GM10266 (cell line): Measurements from ENCODE around the gene PCNX4.
"Not testable (repeated sequence)": the region's sequence is repeated elsewhere in the genome, so short reads cannot be mapped to it uniquely, and the experiment has no call there.

ENCODE experiments used
- DNase-seq: peaks from one replicate; pipeline ENCODE4 v3.0.0; 2012; ENCODE audit errors: extremely low spot score
- TF ChIP-seq, protein P1 (sequence below): IDR thresholded peaks from 2 replicates; pipeline ENCODE4 v1.5.1; 2012; ENCODE audit warnings: mild to moderate bottlenecking, low read depth; ENCODE audit not compliant: control insufficient read depth, insufficient read depth; ENCODE audit errors: missing control alignments

PCNX4 gene

DNA sequence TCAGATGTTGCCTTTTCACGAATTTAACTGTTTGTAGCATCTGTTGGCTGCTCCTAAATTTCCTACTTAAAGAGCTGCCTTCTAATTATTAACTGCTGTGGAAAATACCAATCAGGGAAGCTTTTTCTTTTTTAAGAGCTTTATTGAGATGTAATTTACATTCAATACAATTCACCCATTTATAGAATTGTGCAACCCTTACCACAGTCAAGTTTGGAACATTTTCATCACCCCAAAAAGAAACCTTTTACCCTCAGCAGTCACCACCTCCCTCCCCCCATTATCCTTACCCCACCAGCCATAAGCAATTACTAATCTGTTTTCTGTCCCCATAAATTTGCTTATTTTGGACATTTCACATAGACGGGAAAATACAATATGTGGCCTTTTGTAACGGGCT, 1.4 kb downstream of the PCNX4 start:
- no peak for DNase-seq
- TF ChIP-seq, protein P1, sequence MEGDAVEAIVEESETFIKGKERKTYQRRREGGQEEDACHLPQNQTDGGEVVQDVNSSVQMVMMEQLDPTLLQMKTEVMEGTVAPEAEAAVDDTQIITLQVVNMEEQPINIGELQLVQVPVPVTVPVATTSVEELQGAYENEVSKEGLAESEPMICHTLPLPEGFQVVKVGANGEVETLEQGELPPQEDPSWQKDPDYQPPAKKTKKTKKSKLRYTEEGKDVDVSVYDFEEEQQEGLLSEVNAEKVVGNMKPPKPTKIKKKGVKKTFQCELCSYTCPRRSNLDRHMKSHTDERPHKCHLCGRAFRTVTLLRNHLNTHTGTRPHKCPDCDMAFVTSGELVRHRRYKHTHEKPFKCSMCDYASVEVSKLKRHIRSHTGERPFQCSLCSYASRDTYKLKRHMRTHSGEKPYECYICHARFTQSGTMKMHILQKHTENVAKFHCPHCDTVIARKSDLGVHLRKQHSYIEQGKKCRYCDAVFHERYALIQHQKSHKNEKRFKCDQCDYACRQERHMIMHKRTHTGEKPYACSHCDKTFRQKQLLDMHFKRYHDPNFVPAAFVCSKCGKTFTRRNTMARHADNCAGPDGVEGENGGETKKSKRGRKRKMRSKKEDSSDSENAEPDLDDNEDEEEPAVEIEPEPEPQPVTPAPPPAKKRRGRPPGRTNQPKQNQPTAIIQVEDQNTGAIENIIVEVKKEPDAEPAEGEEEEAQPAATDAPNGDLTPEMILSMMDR: no peak

DNA sequence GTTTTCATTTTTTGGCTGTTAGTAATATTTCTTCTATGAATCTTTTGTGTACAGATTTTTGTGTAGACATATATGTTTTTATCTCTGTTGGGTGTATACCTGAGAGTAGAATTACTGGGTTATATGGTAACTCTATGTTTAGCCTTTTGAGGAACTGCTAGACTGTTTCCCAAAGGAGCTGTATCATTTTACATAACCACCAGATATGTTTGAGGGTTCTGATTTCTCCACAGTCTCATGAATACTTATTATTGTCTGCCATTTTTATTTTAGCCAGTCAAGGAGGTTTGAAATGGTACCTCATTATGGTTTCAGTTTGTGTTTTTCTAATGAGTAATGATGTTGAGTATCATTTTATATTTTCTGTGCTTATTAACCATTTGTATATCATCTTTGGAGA, 1.9 kb downstream of the PCNX4 start:
- TF ChIP-seq, protein P1: no peak
- DNase-seq: no peak

DNA sequence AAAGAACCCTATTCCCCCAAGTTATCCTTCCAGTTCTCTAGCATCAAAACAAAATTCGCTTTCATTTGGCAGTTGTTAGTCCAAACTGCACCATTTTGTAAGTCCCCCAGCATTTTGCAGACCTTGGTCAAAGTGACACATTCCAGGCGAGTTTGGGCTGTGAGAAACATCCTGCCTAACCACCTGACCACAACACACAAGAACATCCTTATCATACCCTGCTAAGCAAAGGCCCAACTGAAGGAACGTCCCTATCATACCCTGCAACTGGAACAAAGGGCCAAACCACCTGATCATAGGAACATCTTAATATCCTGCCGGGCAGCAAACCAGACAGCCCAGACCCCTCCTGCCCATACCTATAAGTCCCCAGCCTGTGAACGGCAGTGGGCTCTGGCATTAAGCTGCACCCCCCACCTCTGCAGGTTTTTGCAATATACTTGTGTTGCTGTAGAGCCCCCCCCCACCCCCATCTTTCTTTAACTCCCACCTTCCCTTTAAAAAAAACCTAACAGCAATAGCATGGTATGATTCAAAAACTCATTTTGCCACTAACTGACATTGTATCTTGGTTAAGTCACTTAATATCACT, 2.7 kb downstream of the PCNX4 start:
- DNase-seq: no peak
- TF ChIP-seq, protein P1: no peak

DNA sequence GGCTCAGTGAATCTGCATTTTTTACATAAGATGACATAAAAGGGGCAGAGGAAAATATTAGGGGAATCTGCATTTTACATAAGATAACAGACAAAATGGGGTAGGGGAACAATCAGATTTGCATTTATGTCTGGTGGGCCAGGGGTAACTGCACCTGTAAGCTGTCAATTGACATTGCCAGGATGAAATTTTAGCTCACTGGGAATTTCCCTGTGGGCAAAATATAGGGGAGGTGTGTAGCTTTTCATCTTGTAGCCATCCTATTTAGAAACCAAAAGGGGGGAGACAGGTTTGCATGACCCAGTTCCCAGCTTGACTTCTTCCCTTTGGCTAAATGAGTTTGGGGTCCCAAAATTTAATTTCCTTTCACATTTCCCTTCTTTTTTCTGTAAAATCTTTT, 3.5 kb downstream of the PCNX4 start:
- no peak for DNase-seq
- TF ChIP-seq, protein P1: no peak

DNA sequence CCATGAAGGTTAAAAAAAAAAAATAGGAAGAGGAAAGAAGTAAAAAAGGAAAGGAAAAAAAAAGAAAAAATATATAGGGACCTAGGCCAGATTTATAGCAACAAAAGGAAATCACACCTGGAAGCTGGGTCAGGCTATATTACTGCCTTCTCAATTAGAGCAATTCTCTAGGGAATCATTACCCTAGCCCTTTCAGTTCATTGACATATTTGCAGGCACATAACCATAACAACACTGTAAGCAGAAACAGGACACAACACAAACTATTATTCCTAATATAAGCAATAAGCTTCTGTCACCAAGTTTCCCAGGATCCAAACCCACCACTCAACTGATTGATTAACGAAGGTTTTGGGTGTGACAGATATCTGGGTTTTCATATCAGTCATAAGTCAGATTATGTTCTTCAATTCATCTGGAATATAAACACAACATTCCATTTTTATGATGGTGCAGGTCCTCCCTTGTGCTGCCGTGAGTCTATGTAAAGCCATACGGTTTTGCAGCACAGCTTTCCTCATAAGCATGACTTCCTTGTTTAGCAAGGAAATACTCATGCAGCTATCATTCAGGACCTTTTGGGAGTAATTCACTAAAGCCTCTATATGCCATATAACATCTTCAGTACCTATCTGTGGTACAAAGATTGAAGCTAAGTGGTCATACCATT, 4.2 kb downstream of the PCNX4 start:
- DNase-seq: no peak
- TF ChIP-seq, protein P1: no peak

DNA sequence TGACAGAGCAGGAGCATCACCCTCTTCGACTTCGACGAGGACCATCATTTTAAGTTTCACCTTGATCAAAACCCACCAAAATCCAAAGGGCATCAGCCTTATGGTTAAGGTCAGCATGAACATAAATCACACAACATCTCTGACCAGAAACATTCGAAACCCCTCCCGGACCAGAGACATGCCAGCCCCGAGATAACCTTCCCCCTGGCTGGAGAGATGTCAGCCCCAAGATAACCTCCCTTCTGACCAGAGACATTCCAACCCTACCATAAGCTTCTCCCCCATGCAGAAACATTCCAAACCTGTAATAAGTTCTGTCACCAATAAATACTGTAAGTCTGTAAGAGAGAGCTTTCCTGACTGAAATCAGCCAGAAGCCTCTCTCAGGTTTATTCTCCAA, 6.3 kb downstream of the PCNX4 start:
- DNase-seq: no peak
- TF ChIP-seq, protein P1: no peak

DNA sequence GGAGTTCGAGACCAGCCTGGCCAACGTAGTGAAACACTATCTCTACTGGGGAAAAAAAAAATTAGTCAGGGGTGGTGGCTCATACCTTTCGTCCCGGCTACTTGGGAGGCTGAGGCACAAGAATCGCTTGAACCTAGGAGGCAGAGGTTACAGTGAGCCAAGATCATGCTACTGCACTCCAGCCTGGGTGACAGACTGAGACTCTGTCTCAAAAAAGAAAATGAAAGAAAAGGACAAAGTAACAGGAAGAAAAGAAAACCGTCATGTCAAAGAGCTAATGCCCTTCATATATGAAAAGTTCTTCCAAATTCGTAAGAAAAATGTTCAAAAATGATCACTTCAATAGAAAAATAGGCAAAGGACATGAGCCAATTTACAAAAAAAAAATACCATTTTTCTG, 8.1 kb downstream of the PCNX4 start:
- not testable (repeated sequence) for DNase-seq
